AG10803 (cell line): ENCODE measurements around the gene DAZAP2.
"Not testable (repeated sequence)": the region's sequence is repeated elsewhere in the genome, so short reads cannot be mapped to it uniquely, and the experiment has no call there.

Source experiments
- DNase-seq: peaks from one replicate; pipeline ENCODE4 v3.0.0; 2010; ENCODE audit warnings: low read depth
- H3K4me3 ChIP-seq: 2 replicates; pipeline ENCODE4 v1.5.1; 2011; ENCODE audit warnings: mild to moderate bottlenecking, low read length, control low read depth
- CTCF ChIP-seq: conservative IDR thresholded peaks from 2 replicates; pipeline ENCODE4 v1.5.1; 2011; ENCODE audit warnings: mild to moderate bottlenecking, low read length, control low read depth, inconsistent platforms

Gene DAZAP2

GRCh38 chr12:51247523-51248206 is 9.0 kb downstream of the DAZAP2 start:
- no peak overlapping the region for H3K4me3 ChIP-seq
- no peak for DNase-seq
- TF ChIP-seq CTCF, result no peak

- no peak for TF ChIP-seq CTCF
- no peak overlapping the region for H3K4me3 ChIP-seq
- no peak for DNase-seq
These were observed 14.7 kb downstream of the DAZAP2 start for GRCh38 chr12:51253276-51253675.

- DNase-seq, result no peak
- no peak for TF ChIP-seq CTCF
- no peak overlapping the region for H3K4me3 ChIP-seq
These were observed 15.9 kb downstream of the DAZAP2 start for GRCh38 chr12:51254536-51254935.

- H3K4me3 ChIP-seq, DNase-seq: not testable (repeated sequence)
These were observed 21.0 kb downstream of the DAZAP2 start for GRCh38 chr12:51259600-51259999.

GRCh38 chr12:51262758-51263177 is 24.1 kb downstream of the DAZAP2 start:
- DNase-seq, result peak; percentile 51
- TF ChIP-seq CTCF, result peak; percentile 43
- H3K4me3 ChIP-seq, result no peak overlapping the region

- no peak overlapping the region for H3K4me3 ChIP-seq
- no peak for TF ChIP-seq CTCF
- no peak for DNase-seq
These were observed 24.7 kb downstream of the DAZAP2 start for GRCh38 chr12:51263341-51263740.

- no peak for TF ChIP-seq CTCF
- DNase-seq, result no peak
- H3K4me3 ChIP-seq, result no peak overlapping the region
These were observed 25.7 kb downstream of the DAZAP2 start for GRCh38 chr12:51264297-51264696.
